ENCODE measurements around the gene SRPRA. TPM values are rescaled to one million over a fixed set of nuclear protein-coding genes. Genes with fewer than 3 reads are reported as not detected.

SRPRA gene
- total and polyA plus RNA-seq, 7 donors = 7.8 to 66.5 (median 53.2) TPM

- H3K4me1 ChIP-seq = peaks cover 0 to 28% (median 21%) of the 10 kb centered on the region in 4 donors
- no peak overlapping the region for H3K27ac ChIP-seq
- intact Hi-C loops (cut with DNase I) = no loop called here
- no peak for TF ChIP-seq EP300 (IDR thresholded peaks at IDR 0.05)
- TF ChIP-seq, protein P1, sequence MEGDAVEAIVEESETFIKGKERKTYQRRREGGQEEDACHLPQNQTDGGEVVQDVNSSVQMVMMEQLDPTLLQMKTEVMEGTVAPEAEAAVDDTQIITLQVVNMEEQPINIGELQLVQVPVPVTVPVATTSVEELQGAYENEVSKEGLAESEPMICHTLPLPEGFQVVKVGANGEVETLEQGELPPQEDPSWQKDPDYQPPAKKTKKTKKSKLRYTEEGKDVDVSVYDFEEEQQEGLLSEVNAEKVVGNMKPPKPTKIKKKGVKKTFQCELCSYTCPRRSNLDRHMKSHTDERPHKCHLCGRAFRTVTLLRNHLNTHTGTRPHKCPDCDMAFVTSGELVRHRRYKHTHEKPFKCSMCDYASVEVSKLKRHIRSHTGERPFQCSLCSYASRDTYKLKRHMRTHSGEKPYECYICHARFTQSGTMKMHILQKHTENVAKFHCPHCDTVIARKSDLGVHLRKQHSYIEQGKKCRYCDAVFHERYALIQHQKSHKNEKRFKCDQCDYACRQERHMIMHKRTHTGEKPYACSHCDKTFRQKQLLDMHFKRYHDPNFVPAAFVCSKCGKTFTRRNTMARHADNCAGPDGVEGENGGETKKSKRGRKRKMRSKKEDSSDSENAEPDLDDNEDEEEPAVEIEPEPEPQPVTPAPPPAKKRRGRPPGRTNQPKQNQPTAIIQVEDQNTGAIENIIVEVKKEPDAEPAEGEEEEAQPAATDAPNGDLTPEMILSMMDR (IDR thresholded peaks at IDR 0.05) = no peak
- no peak for TF ChIP-seq POLR2AphosphoS5 (IDR thresholded peaks at IDR 0.05)
- no peak for TF ChIP-seq POLR2A (IDR thresholded peaks at IDR 0.05)
- H3K27me3 ChIP-seq = no peaks in the 10 kb centered on the region
- no peaks in the 10 kb centered on the region for H3K9me3 ChIP-seq
- 13 to 58% methylated on average over 2 of the region's 2 CpGs for WGBS, 2 donors
- peaks cover 0 to 4% (median 1%) of the 10 kb centered on the region in 4 donors for H3K36me3 ChIP-seq
- DNase-seq = no peak
- H3K4me3 ChIP-seq = no peak overlapping the region
Measured at GRCh38 chr11:126214441-126214840, 54.3 kb downstream of the SRPRA start.

Small RNAs within 50 kb of the gene (small RNA-seq; reads per million reads assigned to genes)
- gene RN7SL351P (0 reads per million in 3 donors), gene RNU4-86P (0 reads per million in 3 donors)

Other genes starting within 250 kb of the SRPRA start
- gene CDON, start 206.0 kb downstream of the SRPRA start, total RNA-seq = 10 to 100 TPM; 48.9 to 88.1 (median 66.3) TPM
- 1 to 10 TPM in 1 of 3 donors, under 1 TPM in 2; under 0.01 to 3.4 (median 0.60) TPM for gene CDON, start 206.0 kb downstream of the SRPRA start, polyA plus RNA-seq
- 10 to 100 TPM; 14.3 to 24.4 (median 17.6) TPM for gene RPUSD4, start 57.2 kb downstream of the SRPRA start, total RNA-seq
- 10 to 100 TPM in 2 of 3 donors, 1 to 10 TPM in 1; 7.9 to 22.5 (median 10.8) TPM for gene RPUSD4, start 57.2 kb downstream of the SRPRA start, polyA plus RNA-seq
- gene FAM118B, start 57.1 kb downstream of the SRPRA start, total RNA-seq = 10 to 100 TPM; 13.3 to 22.2 (median 16.2) TPM
- gene FAM118B, start 57.1 kb downstream of the SRPRA start, polyA plus RNA-seq = 10 to 100 TPM; 25.8 to 54.3 (median 43.2) TPM
- gene FOXRED1, start 259 bp upstream of the SRPRA start, total RNA-seq = 10 to 100 TPM; 14.5 to 46.0 (median 15.3) TPM
- gene FOXRED1, start 259 bp upstream of the SRPRA start, polyA plus RNA-seq = 10 to 100 TPM; 10.8 to 36.5 (median 24.7) TPM
- gene TIRAP, start 14.2 kb upstream of the SRPRA start, total RNA-seq = 10 to 100 TPM in 1 of 4 donors, 1 to 10 TPM in 3; 6.9 to 11.5 (median 8.1) TPM
- gene TIRAP, start 14.2 kb upstream of the SRPRA start, polyA plus RNA-seq = 10 to 100 TPM in 2 of 3 donors, 1 to 10 TPM in 1; 4.2 to 11.4 (median 10.9) TPM
- 1 to 10 TPM; 7.6 to 10.0 (median 9.3) TPM for gene DCPS, start 35.2 kb upstream of the SRPRA start, total RNA-seq
- 10 to 100 TPM in 2 of 3 donors, 1 to 10 TPM in 1; 9.0 to 30.0 (median 15.0) TPM for gene DCPS, start 35.2 kb upstream of the SRPRA start, polyA plus RNA-seq
- gene ST3GAL4, start 86.8 kb upstream of the SRPRA start, total RNA-seq = 10 to 100 TPM; 43.1 to 69.2 (median 45.5) TPM
- gene ST3GAL4, start 86.8 kb upstream of the SRPRA start, polyA plus RNA-seq = 100 to 1,000 TPM; 211 to 336 (median 268) TPM

All from sigmoid colon (tissue), 7 donors.